Mesothelial cell of epicardium (in vitro differentiated cells): ENCODE results near the gene SLC7A5. TPM values are rescaled to one million over a fixed set of nuclear protein-coding genes. Genes with fewer than 3 reads are reported as not detected.
A peak's percentile ranks its signal among the peaks of the same experiment; 100 is the strongest.

Experiments
- DNase-seq, 2 experiments: peaks; one replicate each; pipeline ENCODE4 v3.0.0; 2021; ENCODE audit warnings: low spot score in 2 of 2; ENCODE audit not compliant: unreplicated experiment in 2 of 2
- H3K27ac Mint-ChIP-seq: 2 replicates; pipeline ENCODE4 v1.8.0; 2021; ENCODE audit warnings: mixed read lengths
- H3K27me3 Mint-ChIP-seq: 2 replicates; pipeline ENCODE4 v1.8.0; 2021; ENCODE audit warnings: low read depth, mixed read lengths
- H3K36me3 Mint-ChIP-seq: 2 replicates; pipeline ENCODE4 v1.8.0; 2021; ENCODE audit warnings: mixed read lengths
- H3K4me1 Mint-ChIP-seq: 2 replicates; pipeline ENCODE4 v1.8.0; 2021; ENCODE audit warnings: mixed read lengths
- H3K4me3 Mint-ChIP-seq: 2 replicates; pipeline ENCODE4 v1.8.0; 2021; ENCODE audit warnings: mild to moderate bottlenecking, moderate library complexity, mixed read lengths
- H3K9me3 Mint-ChIP-seq: 2 replicates; pipeline ENCODE4 v1.8.0; 2021; ENCODE audit warnings: mixed read lengths
- total RNA-seq: library from RNA; stranded (reverse); gene quantifications from 3 replicates; pipeline ENCODE4 v1.2.1, GENCODE V29; 2021
- TF ChIP-seq, protein P1 (sequence below): fragments of 200-600 bp; sonication (generic); IDR thresholded peaks from one replicate; pipeline ENCODE4 v1.5.0; 2021; ENCODE audit warnings: antibody characterized with exemption; ENCODE audit not compliant: unreplicated experiment

Gene SLC7A5
- total RNA-seq, 1 donor from 2014 or later: 70.0 TPM

DNA sequence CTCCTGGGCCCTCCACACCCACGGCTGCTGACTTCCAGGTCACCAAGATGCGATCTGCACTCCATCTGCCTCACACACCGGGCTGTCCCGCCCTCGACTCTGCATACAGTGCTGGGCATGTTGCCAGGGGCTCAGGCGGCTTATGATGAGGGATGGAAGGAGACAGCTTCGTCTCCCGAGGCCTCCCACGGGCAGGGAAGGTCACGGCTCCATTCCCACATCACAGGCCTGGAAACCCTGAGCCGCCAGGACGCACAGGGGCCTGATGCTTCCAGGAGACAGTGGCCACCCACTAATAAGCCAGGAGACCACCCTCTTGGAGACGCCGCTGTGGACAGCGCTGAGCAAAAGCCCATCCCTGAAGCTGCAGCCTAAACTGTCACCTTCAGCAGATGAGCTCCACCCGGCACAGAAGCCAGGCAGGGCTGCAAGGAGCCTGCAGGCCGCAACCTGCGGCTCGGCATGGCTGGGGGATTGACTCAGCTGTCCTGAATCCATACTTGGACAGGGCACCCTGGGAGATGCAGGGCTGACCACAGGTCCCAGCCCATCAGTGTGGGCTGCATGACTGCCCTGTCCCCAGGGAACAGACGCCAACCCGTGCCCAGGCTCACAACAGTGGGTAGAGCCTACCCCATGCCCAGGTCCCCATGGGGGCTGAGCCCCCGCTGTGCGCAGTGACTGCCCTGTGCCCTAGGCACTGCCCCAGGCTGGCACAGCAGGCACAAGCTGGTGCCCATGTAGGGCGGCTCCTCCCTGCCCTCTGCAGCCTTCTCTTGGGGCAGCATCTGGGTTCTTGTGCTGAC lies 34.4 kb downstream of the SLC7A5 start:
- Mint-ChIP-seq H3K27me3 (no peaks in the 10 kb centered on the region), H3K9me3 (no peaks in the 10 kb centered on the region), H3K36me3 (peaks cover 10% of the 10 kb centered on the region), H3K4me1 (peaks cover 12% of the 10 kb centered on the region), H3K4me3 (no peak overlapping the region), H3K27ac (no peak overlapping the region)
- TF ChIP-seq, protein P1, sequence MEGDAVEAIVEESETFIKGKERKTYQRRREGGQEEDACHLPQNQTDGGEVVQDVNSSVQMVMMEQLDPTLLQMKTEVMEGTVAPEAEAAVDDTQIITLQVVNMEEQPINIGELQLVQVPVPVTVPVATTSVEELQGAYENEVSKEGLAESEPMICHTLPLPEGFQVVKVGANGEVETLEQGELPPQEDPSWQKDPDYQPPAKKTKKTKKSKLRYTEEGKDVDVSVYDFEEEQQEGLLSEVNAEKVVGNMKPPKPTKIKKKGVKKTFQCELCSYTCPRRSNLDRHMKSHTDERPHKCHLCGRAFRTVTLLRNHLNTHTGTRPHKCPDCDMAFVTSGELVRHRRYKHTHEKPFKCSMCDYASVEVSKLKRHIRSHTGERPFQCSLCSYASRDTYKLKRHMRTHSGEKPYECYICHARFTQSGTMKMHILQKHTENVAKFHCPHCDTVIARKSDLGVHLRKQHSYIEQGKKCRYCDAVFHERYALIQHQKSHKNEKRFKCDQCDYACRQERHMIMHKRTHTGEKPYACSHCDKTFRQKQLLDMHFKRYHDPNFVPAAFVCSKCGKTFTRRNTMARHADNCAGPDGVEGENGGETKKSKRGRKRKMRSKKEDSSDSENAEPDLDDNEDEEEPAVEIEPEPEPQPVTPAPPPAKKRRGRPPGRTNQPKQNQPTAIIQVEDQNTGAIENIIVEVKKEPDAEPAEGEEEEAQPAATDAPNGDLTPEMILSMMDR: no peak
- DNase-seq: peak; percentile 81 to 82

DNA sequence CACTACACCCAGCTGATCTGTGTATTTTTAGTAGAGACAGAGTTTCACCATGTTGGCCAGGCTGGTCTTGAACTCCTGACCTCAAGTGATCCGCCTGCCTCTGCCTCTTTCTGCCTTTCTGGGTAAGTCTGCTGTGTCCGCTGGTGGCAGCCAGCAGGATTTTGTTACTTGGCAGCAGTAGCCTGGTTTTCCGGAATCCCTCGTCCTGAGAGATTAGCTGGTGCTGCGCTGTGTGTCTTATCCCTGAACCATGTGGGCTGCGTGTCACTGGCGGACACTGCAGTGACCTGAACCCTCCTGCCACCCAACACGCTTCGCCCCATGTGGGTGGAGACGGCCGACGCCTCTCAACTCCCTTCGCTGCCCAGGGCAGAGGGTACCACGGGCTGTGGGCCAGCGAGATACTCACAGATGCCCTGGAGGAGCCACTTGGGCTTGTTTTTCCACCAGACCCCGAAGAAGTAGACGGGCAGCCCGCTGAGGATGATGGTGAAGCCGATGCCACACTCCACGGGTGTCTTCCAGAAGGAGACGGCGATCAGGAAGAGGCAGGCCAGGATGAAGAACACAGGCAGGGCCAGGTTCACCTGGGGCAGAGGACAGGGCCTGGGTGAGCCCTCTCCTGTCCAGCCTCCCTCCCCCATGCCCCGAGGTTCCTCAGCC lies 35.2 kb downstream of the SLC7A5 start:
- Mint-ChIP-seq H3K27me3 (no peaks in the 10 kb centered on the region), H3K4me1 (peaks cover 12% of the 10 kb centered on the region), H3K36me3 (peaks cover 10% of the 10 kb centered on the region), H3K27ac (no peak overlapping the region), H3K9me3 (no peaks in the 10 kb centered on the region), H3K4me3 (no peak overlapping the region)
- no peak for DNase-seq
- TF ChIP-seq, protein P1: no peak

DNA sequence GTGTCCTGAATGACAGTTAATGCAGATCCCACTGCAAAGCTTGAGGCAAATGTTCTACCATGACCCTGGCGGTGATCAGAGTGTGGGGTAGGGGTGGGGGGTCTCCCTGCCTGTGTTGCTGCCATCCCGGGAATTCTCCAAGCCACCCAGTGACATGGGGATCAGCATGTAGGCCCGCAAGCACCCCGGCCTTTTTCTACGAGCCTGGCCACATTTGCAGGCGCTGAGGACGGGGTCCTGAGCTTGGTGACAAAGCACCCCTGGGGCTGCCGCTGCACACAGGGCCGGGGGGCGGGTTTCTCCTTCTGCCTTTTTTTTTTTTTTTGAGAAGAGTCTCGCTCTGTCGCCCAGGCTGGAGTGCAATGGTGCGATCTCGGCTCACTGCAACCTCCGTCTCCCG lies 35.8 kb downstream of the SLC7A5 start:
- no peak overlapping the region for H3K4me3 Mint-ChIP-seq
- peaks cover 12% of the 10 kb centered on the region for H3K4me1 Mint-ChIP-seq
- no peak for DNase-seq
- H3K27me3 Mint-ChIP-seq: no peaks in the 10 kb centered on the region
- TF ChIP-seq, protein P1: no peak
- peaks cover 9% of the 10 kb centered on the region for H3K36me3 Mint-ChIP-seq
- no peak overlapping the region for H3K27ac Mint-ChIP-seq
- H3K9me3 Mint-ChIP-seq: no peaks in the 10 kb centered on the region

DNA sequence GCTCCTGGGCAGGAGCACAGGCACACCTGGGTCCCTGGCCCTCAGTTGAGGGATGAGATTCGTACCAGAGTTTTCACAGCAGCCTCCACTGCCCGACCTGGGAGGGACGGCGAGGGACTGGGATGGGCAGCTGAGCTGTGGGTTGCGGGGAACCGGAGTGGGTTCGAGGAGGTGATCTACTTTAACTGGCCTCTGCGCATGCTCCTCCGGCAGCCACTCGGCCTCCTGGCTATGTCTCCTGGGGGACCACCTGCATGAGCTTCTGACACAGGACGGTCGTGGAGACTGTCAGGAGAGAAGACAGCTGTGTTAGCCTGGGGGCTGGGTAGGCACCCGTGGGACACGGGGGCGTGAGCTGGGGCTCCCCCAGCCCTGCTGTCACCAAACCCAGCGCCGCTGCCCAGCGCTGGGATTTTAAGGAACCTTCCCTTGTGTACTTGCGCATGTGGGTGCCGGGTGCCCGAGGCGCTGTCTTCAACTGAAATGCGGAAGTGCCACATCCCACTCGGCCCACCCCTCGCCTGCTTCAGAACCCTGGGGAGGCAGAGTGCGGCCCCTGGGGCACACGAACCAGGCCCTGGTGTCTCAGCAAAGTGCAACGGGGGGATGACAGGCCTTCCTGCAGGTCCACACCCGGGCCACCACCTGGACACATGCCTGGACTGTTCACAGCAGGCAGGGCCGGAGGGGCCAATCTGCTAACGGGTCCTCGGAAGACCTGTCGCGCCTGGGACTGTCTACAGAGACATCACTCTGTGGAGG lies 36.4 kb downstream of the SLC7A5 start:
- no peak for DNase-seq
- TF ChIP-seq, protein P1: no peak
- H3K27ac Mint-ChIP-seq: no peak overlapping the region
- H3K36me3 Mint-ChIP-seq: peaks cover 8% of the 10 kb centered on the region
- no peak overlapping the region for H3K4me3 Mint-ChIP-seq
- H3K9me3 Mint-ChIP-seq: no peaks in the 10 kb centered on the region
- H3K4me1 Mint-ChIP-seq: peaks cover 12% of the 10 kb centered on the region
- H3K27me3 Mint-ChIP-seq: no peaks in the 10 kb centered on the region

DNA sequence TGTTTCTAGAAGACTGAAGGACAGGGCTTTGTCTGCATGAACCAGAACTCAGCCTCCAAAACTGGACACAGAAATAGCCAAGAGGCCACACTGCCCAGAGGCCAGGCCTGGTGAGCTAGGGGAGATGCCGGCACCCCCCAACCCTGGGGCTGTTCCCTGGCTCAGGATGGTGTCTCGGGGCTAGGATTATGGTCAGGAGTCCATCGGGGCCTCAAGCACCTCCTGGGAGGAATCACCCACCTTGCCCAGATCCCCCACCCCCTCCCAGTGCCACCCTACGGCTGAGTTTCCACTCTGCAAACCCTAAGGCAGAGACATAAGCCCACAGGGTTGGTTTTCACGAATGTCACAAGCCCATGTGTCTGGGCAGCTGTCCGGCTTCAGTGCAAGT lies 37.2 kb downstream of the SLC7A5 start:
- H3K36me3 Mint-ChIP-seq: peaks cover 7% of the 10 kb centered on the region
- H3K27me3 Mint-ChIP-seq: no peaks in the 10 kb centered on the region
- no peak for DNase-seq
- H3K27ac Mint-ChIP-seq: no peak overlapping the region
- no peaks in the 10 kb centered on the region for H3K9me3 Mint-ChIP-seq
- H3K4me3 Mint-ChIP-seq: no peak overlapping the region
- TF ChIP-seq, protein P1: no peak
- H3K4me1 Mint-ChIP-seq: peaks cover 11% of the 10 kb centered on the region
